ENCODE results near the gene RNASE11. TPM values are rescaled to one million over a fixed set of nuclear protein-coding genes. Genes with fewer than 3 reads are reported as not detected.

RNASE11 gene
- total and polyA plus RNA-seq, 9 of the 15 experiments (the other 6 are each of a cell fraction or from before 2014, with no cell fraction given) = 0.16 to 0.29 (median 0.22) TPM; not detected in 6

DNA sequence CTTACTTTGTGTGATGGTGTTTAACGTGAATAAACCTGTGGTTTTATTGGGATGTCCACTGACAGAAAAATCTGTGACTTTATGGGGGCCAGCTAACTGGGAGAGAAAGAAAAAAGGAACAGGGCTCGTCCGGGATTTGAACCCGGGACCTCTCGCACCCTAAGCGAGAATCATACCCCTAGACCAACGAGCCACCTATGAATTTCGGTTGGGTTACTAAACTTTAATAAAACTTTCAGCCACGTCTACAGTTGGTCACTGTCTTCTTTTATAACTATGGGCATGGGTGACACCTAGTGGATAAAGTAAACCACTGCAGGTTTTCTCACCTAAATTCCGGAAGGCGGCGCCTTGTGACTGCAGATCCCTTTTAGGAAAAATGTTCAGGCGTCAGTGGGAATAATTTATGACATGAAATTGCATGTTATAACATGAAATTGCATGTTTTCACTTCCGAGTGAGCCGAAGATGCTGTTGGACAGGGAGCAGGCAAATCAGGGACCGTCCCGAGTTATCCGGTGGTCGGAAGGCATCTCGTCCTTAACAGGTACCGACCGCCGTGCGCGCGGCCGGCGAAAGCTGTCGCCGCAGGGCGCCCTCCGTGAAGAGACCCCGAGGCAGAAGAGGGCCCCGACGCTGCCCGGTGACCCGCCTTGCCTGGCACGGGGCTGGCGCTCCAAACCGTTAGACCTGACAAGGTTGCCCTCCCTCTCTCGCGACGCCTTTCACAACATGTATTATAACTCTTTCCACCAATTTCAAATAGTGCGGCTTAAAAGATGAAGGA is 21.6 kb upstream of the RNASE11 start (continued):
- TF ChIP-seq ZBTB9 (CRISPR knock-in tag; IDR thresholded peaks at IDR 0.05) = no peak
- no peak for TF ChIP-seq ILK (tag; IDR thresholded peaks at IDR 0.05; ENCODE audit: borderline replicate concordance, low read depth)
- TF ChIP-seq ERF (CRISPR knock-in tag; IDR thresholded peaks at IDR 0.05) = no peak
- TF ChIP-seq KDM2B (CRISPR knock-in tag; IDR thresholded peaks at IDR 0.05) = no peak
- TF ChIP-seq TEAD4 (IDR thresholded peaks at IDR 0.05; ENCODE audit: low read length) = peak; percentile 57
- no peak for TF ChIP-seq TEAD4 (CRISPR knock-in tag; IDR thresholded peaks at IDR 0.05; ENCODE audit: borderline replicate concordance)
- TF ChIP-seq CTCF (IDR thresholded peaks at IDR 0.05 in 2 of 3, conservative IDR thresholded peaks at IDR 0.05 in 1 of 3; ENCODE audit: insufficient read depth in 2 of 3, low read depth in 1 of 3, low read length in 3 of 3) = peak; percentile 93 to 100 (median 99)
- TF ChIP-seq XRCC3 (IDR thresholded peaks at IDR 0.05) = no peak
- TF ChIP-seq ETV5 (CRISPR knock-in tag; IDR thresholded peaks at IDR 0.05; ENCODE audit: low read depth) = no peak
- TF ChIP-seq BRF2 (IDR thresholded peaks at IDR 0.05; ENCODE audit: borderline replicate concordance, insufficient read depth, insufficient read length) = no peak
- TF ChIP-seq ZNF717 (CRISPR knock-in tag; IDR thresholded peaks at IDR 0.05) = no peak
- 0 out of 2 replicates have a peak, but pooled peaks have one; percentile 26 for TF ChIP-seq ATF7 (IDR thresholded peaks at IDR 0.05)
- no peak for TF ChIP-seq ELF4 (CRISPR knock-in tag; IDR thresholded peaks at IDR 0.05)
- no peak for TF ChIP-seq ETS1 (conservative IDR thresholded peaks at IDR 0.05; ENCODE audit: control insufficient read depth, low read depth, low read length)
- no peak for TF ChIP-seq CREBBP (IDR thresholded peaks at IDR 0.05; ENCODE audit: low read depth, low read length)
- TF ChIP-seq RB1 (IDR thresholded peaks at IDR 0.05; ENCODE audit: low read depth) = no peak
- TF ChIP-seq NONO (IDR thresholded peaks at IDR 0.05; ENCODE audit: low read depth in 2 of 2, low read length in 1 of 2) = no peak
- TF ChIP-seq ZFP30 (CRISPR knock-in tag; IDR thresholded peaks at IDR 0.05; ENCODE audit: borderline replicate concordance) = no peak
- no peak for TF ChIP-seq PHTF2 (CRISPR knock-in tag; IDR thresholded peaks at IDR 0.05)
- TF ChIP-seq PPARD (CRISPR knock-in tag; IDR thresholded peaks at IDR 0.05) = no peak
- no peak for TF ChIP-seq BACH1 (tag; IDR thresholded peaks at IDR 0.05)
- no peak for TF ChIP-seq CCNT2 (IDR thresholded peaks at IDR 0.05; ENCODE audit: borderline replicate concordance, extremely low read depth, insufficient read length, low read depth, low read length)
- no peak for TF ChIP-seq ZNF77 (CRISPR knock-in tag; IDR thresholded peaks at IDR 0.05)

All from K562 (cell line).